ENCODE data around the gene C11orf68. TPM values are rescaled to one million over a fixed set of nuclear protein-coding genes. Genes with fewer than 3 reads are reported as not detected.

Gene C11orf68
- total and polyA plus RNA-seq, 9 of the 15 experiments (the other 6 are each of a cell fraction or from before 2014, with no cell fraction given) = 3.6 to 35.9 (median 12.8) TPM

DNA sequence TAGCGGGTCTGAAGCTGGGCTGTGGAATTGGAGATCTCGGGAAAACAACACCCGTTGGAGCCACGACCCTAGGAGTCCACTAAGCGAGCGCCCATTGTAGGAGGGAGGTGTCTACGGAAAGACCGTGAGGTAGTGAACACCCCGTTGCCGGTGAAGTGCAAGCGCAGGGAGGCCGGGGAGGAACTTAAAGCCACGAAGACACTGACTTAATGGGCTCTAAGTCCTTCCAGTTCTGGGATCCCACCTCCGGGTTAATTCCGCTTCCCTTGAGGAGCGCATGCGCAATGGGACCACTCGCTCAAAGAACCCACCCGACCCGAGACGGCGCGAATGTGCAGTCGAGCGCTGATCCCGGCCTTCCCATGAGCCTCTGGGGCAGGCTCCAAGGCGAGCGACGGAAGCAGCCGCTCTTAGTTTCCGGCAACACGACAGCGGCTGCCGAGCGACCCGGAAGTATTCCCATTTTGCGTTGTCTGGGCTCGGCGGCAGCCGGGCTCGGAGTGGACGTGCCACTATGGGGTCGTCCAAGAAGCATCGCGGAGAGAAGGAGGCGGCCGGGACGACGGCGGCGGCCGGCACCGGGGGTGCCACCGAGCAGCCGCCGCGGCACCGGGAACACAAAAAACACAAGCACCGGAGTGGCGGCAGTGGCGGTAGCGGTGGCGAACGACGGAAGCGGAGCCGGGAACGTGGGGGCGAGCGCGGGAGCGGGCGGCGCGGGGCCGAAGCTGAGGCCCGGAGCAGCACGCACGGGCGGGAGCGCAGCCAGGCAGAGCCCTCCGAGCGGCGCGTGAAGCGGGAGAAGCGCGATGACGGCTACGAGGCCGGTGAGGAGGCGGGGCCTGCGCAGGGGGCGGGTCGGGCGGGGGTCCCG is 42.6 kb upstream of the C11orf68 start, which contains the start of gene SART1 (continued):
- TF ChIP-seq, protein P1, sequence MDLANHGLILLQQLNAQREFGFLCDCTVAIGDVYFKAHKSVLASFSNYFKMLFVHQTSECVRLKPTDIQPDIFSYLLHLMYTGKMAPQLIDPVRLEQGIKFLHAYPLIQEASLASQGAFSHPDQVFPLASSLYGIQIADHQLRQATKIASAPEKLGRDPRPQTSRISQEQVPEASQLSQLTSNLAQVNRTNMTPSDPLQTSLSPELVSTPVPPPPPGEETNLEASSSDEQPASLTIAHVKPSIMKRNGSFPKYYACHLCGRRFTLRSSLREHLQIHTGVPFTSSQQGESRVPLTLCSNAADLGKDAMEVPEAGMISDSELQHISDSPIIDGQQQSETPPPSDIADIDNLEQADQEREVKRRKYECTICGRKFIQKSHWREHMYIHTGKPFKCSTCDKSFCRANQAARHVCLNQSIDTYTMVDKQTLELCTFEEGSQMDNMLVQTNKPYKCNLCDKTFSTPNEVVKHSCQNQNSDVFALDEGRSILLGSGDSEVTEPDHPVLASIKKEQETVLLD (IDR thresholded peaks at IDR 0.05) = peak; percentile 97
- TF ChIP-seq ZNF318 (IDR thresholded peaks at IDR 0.05; ENCODE audit: borderline replicate concordance in 1 of 2, low read depth in 1 of 2) (no peak), BCL6 (CRISPR knock-in tag; IDR thresholded peaks at IDR 0.05) (no peak), ZNF165 (CRISPR knock-in tag; IDR thresholded peaks at IDR 0.05; ENCODE audit: borderline replicate concordance) (peak; percentile 69; the same call in 1 of the 2 replicates), BHLHE40 (IDR thresholded peaks at IDR 0.05; ENCODE audit: low read length) (no peak; the same call in 1 of the 2 replicates), ZBTB7A (IDR thresholded peaks at IDR 0.05; ENCODE audit: borderline replicate concordance, control insufficient read depth, low read depth, low read length) (peak; percentile 57; the same call in 1 of the 2 replicates)
- TF ChIP-seq, protein P2, sequence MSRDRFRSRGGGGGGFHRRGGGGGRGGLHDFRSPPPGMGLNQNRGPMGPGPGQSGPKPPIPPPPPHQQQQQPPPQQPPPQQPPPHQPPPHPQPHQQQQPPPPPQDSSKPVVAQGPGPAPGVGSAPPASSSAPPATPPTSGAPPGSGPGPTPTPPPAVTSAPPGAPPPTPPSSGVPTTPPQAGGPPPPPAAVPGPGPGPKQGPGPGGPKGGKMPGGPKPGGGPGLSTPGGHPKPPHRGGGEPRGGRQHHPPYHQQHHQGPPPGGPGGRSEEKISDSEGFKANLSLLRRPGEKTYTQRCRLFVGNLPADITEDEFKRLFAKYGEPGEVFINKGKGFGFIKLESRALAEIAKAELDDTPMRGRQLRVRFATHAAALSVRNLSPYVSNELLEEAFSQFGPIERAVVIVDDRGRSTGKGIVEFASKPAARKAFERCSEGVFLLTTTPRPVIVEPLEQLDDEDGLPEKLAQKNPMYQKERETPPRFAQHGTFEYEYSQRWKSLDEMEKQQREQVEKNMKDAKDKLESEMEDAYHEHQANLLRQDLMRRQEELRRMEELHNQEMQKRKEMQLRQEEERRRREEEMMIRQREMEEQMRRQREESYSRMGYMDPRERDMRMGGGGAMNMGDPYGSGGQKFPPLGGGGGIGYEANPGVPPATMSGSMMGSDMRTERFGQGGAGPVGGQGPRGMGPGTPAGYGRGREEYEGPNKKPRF (IDR thresholded peaks at IDR 0.05; ENCODE audit: low read depth, low read length) = no peak
- TF ChIP-seq, protein P3, sequence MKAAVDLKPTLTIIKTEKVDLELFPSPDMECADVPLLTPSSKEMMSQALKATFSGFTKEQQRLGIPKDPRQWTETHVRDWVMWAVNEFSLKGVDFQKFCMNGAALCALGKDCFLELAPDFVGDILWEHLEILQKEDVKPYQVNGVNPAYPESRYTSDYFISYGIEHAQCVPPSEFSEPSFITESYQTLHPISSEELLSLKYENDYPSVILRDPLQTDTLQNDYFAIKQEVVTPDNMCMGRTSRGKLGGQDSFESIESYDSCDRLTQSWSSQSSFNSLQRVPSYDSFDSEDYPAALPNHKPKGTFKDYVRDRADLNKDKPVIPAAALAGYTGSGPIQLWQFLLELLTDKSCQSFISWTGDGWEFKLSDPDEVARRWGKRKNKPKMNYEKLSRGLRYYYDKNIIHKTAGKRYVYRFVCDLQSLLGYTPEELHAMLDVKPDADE (conservative IDR thresholded peaks at IDR 0.05; ENCODE audit: control insufficient read depth, low read depth, low read length) = peak; percentile 83
